ENCODE measurements around the gene LSS. TPM values are rescaled to one million over a fixed set of nuclear protein-coding genes. Genes with fewer than 3 reads are reported as not detected.
"Not testable (repeated sequence)": the region's sequence is repeated elsewhere in the genome, so short reads cannot be mapped to it uniquely, and the experiment has no call there.

LSS gene
- total RNA-seq, 1 experiment from 2014 or later, result 27.3 TPM

DNA sequence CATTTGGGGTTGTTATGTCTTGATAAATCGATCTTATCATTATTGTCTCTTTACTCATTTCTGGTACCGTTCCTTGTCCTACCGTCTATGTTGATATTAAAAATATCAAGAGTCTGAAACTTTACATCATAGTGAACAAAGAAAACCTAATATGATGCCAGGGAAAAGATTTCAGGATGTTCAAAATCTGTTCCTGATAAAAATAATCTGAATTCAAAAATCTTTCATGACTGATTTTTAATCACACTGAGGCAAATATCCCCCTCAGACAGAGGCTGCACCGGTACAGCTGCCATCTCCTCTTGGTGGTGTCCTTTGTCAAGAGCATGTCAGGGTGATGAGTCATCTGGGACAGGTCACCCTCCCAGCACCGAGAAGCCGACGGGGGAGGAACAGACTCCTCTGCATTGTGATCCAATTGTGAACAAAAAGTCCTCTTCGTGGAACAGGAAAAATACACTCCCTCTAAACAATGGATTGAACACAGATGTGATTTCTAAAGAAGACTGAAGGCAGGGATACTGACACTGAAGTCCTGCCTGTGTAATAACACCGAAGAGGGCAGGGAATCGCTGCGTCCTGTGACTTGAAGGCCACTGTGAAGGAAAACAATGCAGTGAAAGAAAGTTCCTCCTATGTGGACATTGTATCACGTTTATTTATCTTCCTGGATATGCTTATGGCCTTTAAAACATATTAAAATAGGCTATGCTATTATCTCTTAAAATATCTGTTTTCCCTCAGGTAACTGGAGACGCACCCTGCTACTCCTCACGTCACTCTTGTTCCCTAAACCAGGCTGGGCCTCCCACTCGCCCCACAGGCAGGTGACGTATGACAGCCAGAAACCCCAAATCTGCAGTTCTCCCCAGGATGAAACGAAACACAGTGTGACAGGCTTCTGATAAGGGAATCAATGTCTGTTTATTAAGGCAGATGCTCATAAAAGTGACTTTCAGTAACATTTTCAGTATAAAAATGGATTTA is 40.1 kb downstream of the LSS start:
- peaks cover 30% of the 10 kb centered on the region for H3K4me1 ChIP-seq (replicated peaks)
- no peaks in the 10 kb centered on the region for H3K9me3 ChIP-seq (replicated peaks)
- 0 out of 2 replicates have a peak, but pooled peaks cover 5% of the 10 kb centered on the region for H3K36me3 ChIP-seq
- no peaks in the 10 kb centered on the region for H3K27me3 ChIP-seq (replicated peaks)
- no peak overlapping the region for H3K4me3 ChIP-seq
- peak; percentile 81 to 89 for DNase-seq (ENCODE audit: low read depth in 1 of 2, low spot score in 2 of 2)
- peak overlapping the region; percentile 32 for H3K27ac ChIP-seq

DNA sequence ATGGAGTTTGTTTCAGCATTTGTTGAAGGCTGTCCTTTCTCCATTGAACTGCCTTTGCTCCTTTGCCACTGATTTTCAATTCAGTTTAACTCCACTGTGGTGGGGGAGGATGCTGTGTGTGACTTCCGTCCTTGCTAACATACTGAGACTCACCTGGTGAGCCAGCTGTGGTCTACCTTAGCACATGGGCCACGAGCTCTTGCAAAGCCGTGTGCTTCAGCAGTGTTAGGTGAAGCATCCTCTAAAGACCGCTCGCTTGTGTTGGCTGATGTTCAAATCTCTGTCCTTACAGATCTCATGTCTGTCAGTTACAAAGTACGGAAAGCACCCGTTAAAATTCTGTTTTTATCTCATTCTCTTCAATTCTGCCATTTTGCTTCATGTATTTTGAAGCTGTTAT is 40.8 kb downstream of the LSS start:
- H3K4me1 ChIP-seq (replicated peaks), result peaks cover 30% of the 10 kb centered on the region
- H3K9me3 ChIP-seq (replicated peaks), result no peaks in the 10 kb centered on the region
- DNase-seq (ENCODE audit: low read depth in 1 of 2, low spot score in 2 of 2), result no peak
- 0 out of 2 replicates have a peak, but pooled peaks cover 5% of the 10 kb centered on the region for H3K36me3 ChIP-seq
- H3K27ac ChIP-seq, result no peak overlapping the region
- H3K27me3 ChIP-seq (replicated peaks), result no peaks in the 10 kb centered on the region
- H3K4me3 ChIP-seq, result no peak overlapping the region

DNA sequence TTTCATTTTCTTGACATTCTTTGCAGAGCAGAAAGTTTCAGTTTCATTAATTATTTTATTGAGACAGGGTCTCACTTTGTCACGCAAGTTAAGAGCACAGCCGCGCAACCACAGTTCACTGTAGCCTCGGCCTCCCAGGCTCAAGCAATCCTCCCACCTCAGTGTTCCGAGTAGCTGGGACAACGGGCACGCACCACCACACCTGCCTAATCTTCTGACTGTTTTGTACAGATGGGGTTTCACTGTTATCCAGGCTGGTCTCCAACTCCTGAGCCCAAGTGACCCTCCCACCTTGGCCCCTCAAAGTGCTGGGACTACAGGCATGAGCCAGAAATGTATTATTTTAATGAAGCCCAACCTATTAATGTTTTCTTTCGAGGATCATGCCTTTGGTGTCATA is 41.3 kb downstream of the LSS start:
- Histone ChIP-seq H3K27ac (no peak overlapping the region), H3K4me3 (no peak overlapping the region), H3K4me1 (replicated peaks) (peaks cover 30% of the 10 kb centered on the region), H3K27me3 (replicated peaks) (no peaks in the 10 kb centered on the region), H3K36me3 (0 out of 2 replicates have a peak, but pooled peaks cover 5% of the 10 kb centered on the region), H3K9me3 (replicated peaks) (no peaks in the 10 kb centered on the region)
- no peak for DNase-seq (ENCODE audit: low read depth in 1 of 2, low spot score in 2 of 2)

DNA sequence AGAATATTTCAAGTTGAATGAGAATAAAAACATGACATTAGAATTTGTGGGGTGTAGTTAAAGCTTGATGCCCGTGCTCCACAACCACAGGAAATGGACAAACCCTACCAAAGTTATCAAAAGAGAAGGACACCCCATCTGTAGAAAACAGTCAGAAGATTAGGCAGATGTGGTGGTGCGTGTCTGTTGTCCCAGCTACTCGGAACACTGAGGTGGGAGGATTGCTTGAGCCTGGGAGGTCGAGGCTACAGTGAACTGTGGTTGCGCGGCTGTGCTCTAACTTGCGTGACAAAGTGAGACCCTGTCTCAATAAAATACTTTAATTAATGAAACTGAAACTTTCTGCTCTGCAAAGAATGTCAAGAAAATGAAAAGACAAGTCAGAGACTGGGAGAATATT is 42.9 kb downstream of the LSS start:
- Histone ChIP-seq H3K9me3 (replicated peaks) (no peaks in the 10 kb centered on the region), H3K4me1 (replicated peaks) (peaks cover 24% of the 10 kb centered on the region), H3K36me3 (0 out of 2 replicates have a peak, but pooled peaks cover 5% of the 10 kb centered on the region), H3K4me3 (no peak overlapping the region), H3K27me3 (replicated peaks) (no peaks in the 10 kb centered on the region), H3K27ac (no peak overlapping the region)
- no peak for DNase-seq (ENCODE audit: low read depth in 1 of 2, low spot score in 2 of 2)

DNA sequence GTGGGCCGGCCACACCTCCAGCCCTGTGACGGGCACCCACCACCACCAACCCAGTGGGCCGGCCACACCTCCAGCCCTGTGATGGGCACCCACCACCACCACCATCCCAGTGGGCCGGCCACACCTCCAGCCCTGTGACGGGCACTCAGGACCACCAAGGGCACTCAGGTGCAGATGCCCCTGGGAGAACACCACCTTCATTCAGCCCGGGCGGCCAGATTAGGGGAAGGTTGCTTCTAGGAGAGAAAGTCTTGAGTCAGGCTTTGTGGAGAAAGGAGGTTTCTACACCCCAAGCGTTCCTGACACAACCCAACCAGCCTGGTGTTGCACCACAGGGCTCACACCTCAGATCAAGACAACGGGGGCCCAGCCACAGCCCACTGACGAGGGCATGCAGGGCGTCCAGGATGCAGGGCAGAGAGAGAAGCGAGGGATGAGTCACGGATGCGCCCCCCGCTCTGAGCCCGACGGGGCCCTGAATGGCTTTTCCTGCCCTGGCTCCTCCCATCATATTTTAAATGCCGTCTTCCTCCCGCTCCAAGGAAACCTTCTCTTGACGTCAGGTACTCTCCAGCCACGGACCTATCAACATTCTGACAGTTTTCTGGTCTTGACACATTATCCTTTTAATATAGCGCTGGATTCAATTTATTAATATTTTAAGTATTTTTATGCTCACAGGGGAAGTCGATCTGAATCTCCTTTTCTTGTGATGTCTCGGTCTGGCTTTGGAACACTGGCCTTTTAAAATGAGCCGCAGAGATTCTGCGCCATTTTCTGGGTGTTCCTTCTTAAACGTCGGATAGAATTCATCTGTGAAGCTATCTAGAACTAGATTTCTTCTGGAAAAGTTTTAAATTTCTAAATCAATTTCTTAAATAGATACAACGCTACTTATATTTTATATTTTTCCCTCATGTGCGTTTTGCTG is 43.7 kb downstream of the LSS start:
- Histone ChIP-seq H3K4me1 (replicated peaks) (peaks cover 24% of the 10 kb centered on the region), H3K36me3 (0 out of 2 replicates have a peak, but pooled peaks cover 5% of the 10 kb centered on the region), H3K27ac (peak overlapping the region; percentile 51), H3K4me3 (peak overlapping the region; percentile 42), H3K27me3 (replicated peaks) (no peaks in the 10 kb centered on the region), H3K9me3 (replicated peaks) (no peaks in the 10 kb centered on the region)
- DNase-seq (ENCODE audit: low read depth in 1 of 2, low spot score in 2 of 2), result peak; percentile 70 to 81

DNA sequence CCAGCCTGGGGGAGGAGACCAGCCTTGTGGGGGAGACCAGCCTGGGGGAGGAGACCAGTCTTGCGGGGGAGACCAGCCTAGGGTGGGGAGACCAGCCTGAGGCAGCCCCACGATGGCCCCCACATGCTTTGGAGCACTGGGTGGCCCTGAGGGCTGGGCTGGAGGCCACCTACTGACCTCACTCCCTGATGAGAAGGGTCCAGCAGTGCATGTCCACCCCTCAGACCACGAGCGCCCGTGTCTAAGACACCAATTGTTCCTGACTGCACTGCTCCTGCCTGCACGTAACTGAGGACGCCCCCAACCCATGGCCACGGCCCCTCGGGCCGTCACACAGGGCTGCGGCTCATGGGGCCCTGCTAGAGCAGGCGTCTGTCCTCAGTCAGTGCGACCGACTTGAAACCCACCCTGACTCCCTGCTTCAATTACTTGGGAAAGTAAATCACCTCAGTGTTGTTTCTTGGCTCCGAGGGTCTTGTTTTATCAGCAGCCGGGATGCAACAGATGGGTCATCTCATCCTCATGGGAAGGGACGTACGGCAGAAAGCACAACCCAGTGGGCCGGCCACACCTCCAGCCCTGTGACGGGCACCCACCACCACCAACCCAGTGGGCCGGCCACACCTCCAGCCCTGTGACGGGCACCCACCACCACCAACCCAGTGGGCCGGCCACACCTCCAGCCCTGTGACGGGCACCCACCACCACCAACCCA is 44.5 kb downstream of the LSS start, which contains the start of gene SPATC1L:
SPATC1L (minus strand) TSS at position 550 of the 715 bp plus-strand sequence. CDS start 1,643 bp downstream, outside the sequence.
- peak; percentile 40 to 63 for DNase-seq (ENCODE audit: low read depth in 1 of 2, low spot score in 2 of 2)
- Histone ChIP-seq H3K4me3 (peak within 1 kb of the TSS; percentile 59), H3K9me3 (replicated peaks) (no peaks in the 10 kb centered on the region), H3K4me1 (replicated peaks) (peaks cover 17% of the 10 kb centered on the region), H3K27me3 (replicated peaks) (no peaks in the 10 kb centered on the region), H3K27ac (peak within 1 kb of the TSS; percentile 51), H3K36me3 (no peaks in the 10 kb centered on the region)

DNA sequence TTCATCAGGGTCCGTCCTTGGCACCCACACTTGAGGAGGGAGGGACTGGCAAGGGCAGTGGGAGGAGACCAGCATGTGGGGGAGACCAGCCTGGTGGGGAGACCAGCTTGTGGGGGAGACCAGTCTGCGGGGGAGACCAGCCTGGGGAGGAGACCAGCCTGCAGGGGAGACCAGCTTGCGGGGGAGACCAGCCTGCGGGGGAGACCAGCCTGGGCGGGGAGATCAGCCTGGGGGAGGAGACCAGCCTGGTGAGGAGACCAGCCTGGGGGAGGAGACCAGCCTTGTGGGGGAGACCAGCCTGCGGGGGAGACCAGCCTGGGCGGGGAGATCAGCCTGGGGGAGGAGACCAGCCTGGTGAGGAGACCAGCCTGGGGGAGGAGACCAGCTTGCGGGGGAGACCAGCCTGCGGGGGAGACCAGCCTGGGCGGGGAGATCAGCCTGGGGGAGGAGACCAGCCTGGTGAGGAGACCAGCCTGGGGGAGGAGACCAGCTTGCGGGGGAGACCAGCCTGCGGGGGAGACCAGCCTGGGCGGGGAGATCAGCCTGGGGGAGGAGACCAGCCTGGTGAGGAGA is 45.2 kb downstream of the LSS start:
- H3K36me3 ChIP-seq; H3K4me3 ChIP-seq; H3K27me3 ChIP-seq (replicated peaks); H3K9me3 ChIP-seq (replicated peaks); H3K27ac ChIP-seq; DNase-seq (ENCODE audit: low read depth in 1 of 2, low spot score in 2 of 2): not testable (repeated sequence)
- H3K4me1 ChIP-seq (replicated peaks), result peaks cover 11% of the 10 kb centered on the region

DNA sequence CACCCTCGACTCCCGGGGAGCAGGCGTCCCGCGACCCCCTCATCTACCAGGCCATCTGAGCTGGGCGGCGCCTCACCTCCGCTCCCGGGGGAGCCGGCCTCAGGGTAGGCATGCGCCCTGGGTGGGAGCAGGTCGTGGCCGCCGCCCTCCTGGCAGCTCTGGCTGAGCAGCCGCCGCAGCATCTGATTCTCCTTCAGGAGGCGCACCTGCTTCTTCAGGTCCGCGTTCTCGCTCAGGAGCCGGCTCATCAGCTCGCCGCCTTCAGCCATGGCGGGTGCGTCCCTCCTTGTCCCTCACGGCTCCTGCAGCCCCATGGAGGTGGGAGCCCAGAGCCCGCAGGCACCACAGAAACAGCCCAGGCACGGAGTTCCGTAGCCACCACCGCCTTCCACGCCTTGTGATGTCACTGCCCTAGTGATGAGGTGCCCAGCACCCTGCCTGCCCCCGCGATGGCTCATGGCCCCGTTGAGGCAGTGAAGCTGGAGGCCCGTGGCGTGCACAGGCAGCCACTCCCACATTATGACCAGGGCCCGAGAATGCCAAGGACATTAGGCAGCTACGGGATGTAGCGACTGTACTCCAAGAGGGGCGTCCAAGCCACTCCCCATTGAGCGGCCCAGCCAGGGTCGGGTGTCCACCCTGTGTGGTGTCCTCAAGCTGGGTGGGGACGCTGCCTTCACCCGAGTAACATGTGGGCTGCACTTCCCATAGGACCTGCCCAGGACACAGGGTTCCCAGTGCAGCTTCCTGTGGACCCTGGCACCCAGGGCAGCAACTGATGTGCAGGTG is 45.8 kb downstream of the LSS start:
- Histone ChIP-seq H3K4me3 (no peak overlapping the region), H3K27me3 (replicated peaks) (no peaks in the 10 kb centered on the region), H3K9me3 (replicated peaks) (no peaks in the 10 kb centered on the region), H3K4me1 (replicated peaks) (peaks cover 4% of the 10 kb centered on the region), H3K36me3 (no peaks in the 10 kb centered on the region), H3K27ac (no peak overlapping the region)
- DNase-seq (ENCODE audit: low read depth in 1 of 2, low spot score in 2 of 2), result no peak

DNA sequence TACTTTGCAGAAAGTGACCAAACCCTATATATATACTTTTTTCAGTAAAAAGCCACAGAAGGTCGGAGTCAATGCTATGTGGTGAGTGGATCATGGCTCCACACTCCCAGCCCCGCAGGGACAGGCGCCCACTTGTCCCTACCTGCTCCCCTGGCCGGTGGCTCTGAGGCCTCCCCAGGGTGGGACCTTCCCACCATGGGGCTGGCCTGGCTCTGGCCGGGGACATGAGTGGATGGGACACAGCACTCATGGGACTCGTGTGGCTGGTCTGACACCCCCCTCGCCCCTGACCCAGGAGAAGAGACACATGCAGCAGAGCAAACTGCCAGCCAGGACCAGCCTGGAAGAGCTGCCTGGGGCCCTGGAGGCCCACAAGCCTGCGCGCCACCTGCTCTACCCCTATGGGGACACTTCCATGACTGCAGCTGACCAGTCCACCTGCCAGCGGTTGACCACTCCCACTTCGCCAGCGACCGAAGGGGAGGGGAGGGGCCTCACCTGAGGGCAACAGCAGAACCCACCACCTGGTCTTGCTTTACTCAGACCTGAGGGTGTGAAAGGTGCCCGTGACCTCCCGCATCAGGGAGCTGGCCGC is 46.5 kb downstream of the LSS start:
- Histone ChIP-seq H3K4me1 (replicated peaks) (peaks cover 4% of the 10 kb centered on the region; the same call in 1 of the 2 replicates), H3K27me3 (replicated peaks) (no peaks in the 10 kb centered on the region)
- no peak for DNase-seq (ENCODE audit: low read depth in 1 of 2, low spot score in 2 of 2)

DNA sequence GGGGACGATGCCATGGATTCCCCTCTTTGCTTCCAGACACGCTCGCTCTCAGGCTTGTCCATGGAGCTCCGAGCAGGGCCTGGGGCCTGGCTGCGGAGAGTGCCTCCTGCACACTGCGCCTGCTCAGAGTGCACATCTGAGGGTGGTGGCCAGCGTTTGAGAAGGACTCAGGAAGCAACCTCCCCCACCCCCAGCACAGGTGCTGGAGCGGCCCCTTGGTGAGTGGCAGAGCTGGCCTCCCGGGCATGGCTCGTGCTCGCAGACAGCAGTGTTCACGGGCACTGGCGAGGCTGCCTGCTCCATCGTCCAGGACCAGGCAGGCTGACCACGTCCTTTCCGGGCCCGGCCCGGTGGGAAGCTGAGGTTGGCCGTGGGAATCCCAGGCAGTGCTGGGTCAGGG is 47.1 kb downstream of the LSS start:
- no peaks in the 10 kb centered on the region for H3K36me3 ChIP-seq
- no peak overlapping the region for H3K27ac ChIP-seq
- DNase-seq (ENCODE audit: low read depth in 1 of 2, low spot score in 2 of 2), result no peak

More for the DNA sequence above, 46.5 kb downstream of the LSS start:
- H3K27ac ChIP-seq, result no peak overlapping the region
- no peaks in the 10 kb centered on the region for H3K36me3 ChIP-seq
- no peak overlapping the region for H3K4me3 ChIP-seq
- no peaks in the 10 kb centered on the region for H3K9me3 ChIP-seq (replicated peaks)

DNA sequence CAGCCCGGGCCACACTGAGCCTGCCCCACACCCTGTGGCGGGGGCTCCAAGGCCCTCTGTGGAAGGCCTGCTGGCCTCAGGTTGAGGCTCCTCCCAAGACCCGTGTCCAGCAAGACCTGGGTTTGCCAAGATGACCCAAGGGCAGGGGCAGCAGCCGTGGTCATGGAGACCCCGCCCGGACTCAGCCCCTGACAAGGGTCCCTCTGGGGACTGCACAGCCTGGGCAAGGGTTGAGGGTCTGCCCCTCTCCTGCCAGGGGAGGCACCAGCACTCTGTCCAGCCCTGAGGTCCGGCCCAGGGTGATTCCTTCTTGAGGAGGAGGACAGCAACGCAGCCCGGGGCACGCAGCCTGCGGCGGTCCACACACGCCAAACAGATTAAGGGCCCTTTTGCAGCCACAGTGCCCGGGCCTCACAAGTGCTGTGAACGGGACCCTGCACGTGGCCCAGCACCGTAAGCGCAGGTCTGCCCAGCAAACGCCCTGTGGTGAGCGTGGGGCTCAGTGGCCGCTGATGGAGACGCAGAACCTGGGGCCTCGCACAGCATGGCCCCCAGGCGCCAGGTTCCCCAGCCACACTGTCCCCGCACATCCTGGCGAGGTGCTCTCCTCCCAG is 47.7 kb downstream of the LSS start:
- Histone ChIP-seq H3K27me3 (replicated peaks) (no peaks in the 10 kb centered on the region), H3K36me3 (no peaks in the 10 kb centered on the region), H3K9me3 (replicated peaks) (no peaks in the 10 kb centered on the region), H3K27ac (no peak overlapping the region), H3K4me1 (replicated peaks) (peaks cover 4% of the 10 kb centered on the region; the same call in 1 of the 2 replicates), H3K4me3 (no peak overlapping the region)
- no peak for DNase-seq (ENCODE audit: low read depth in 1 of 2, low spot score in 2 of 2)

More for the DNA sequence above, 47.1 kb downstream of the LSS start:
- no peaks in the 10 kb centered on the region for H3K27me3 ChIP-seq (replicated peaks)
- no peaks in the 10 kb centered on the region for H3K9me3 ChIP-seq (replicated peaks)
- H3K4me3 ChIP-seq, result no peak overlapping the region
- H3K4me1 ChIP-seq (replicated peaks), result peaks cover 4% of the 10 kb centered on the region; the same call in 1 of the 2 replicates
